IMR-90 (cell line): ENCODE measurements around the gene CDK17. TPM values are rescaled to one million over a fixed set of nuclear protein-coding genes. Genes with fewer than 3 reads are reported as not detected.

Source experiments
- ATAC-seq: fragments of 200-7000 bp; cut with Tn5 transposase; 2 replicates; pipeline ENCODE4 v1.9.1; 2020; ENCODE audit warnings: low read depth, mild to moderate bottlenecking, moderate library complexity
- BruUV-seq: library from RNA; stranded (reverse); fragments of 400-500 nt; replicated peaks from 2 replicates; lab custom pipeline; 2021; lab: Mats Ljungman, UMichigan
- CTCF ChIA-PET: fragments of 300-600 bp; formaldehyde crosslinking; extraction: SDS; loops from one replicate; lab custom pipeline; 2021; ENCODE audit warnings: antibody characterized with exemption; lab: Yijun Ruan, JAX
- POLR2A ChIA-PET: fragments of 300-600 bp; sonication (Branson Sonifier 250); formaldehyde crosslinking; loops from one replicate; lab custom pipeline; 2022; ENCODE audit warnings: antibody characterized with exemption; ENCODE audit not compliant: unreplicated experiment; lab: Charles Lee
- DNase-seq: peaks from one replicate; pipeline ENCODE4 v3.0.0; 2013
- H2AFZ ChIP-seq: replicated peaks from 2 replicates; pipeline ENCODE3; 2013; ENCODE audit warnings: low read length, mild to moderate bottlenecking; ENCODE audit not compliant: poor library complexity
- H2AK5ac ChIP-seq: 2 replicates; pipeline ENCODE4 v1.6.1; 2013; ENCODE audit warnings: low read depth, low read length, inconsistent platforms
- H2AK9ac ChIP-seq: replicated peaks from 2 replicates; pipeline ENCODE3; 2013; ENCODE audit warnings: mild to moderate bottlenecking, low read depth, low read length, moderate library complexity; ENCODE audit not compliant: poor library complexity
- H2BK120ac ChIP-seq: 2 replicates; pipeline ENCODE4 v1.6.1; 2013; ENCODE audit warnings: low read depth, low read length, inconsistent platforms
- H2BK15ac ChIP-seq: 3 replicates; pipeline ENCODE4 v1.6.1; 2013; ENCODE audit warnings: low read depth, low read length, inconsistent platforms
- H2BK20ac ChIP-seq: 2 replicates; pipeline ENCODE4 v1.6.1; 2013; ENCODE audit warnings: low read depth, mild to moderate bottlenecking, inconsistent platforms, low read length, moderate library complexity
- H2BK5ac ChIP-seq: 2 replicates; pipeline ENCODE4 v1.6.1; 2013; ENCODE audit warnings: mild to moderate bottlenecking, low read depth, low read length, inconsistent platforms; ENCODE audit not compliant: poor library complexity, severe bottlenecking
- H3K14ac ChIP-seq: replicated peaks from 2 replicates; pipeline ENCODE4 v1.6.1; 2013; ENCODE audit warnings: low read depth, low read length, inconsistent platforms
- H3K18ac ChIP-seq: 2 replicates; pipeline ENCODE4 v1.6.1; 2013; ENCODE audit warnings: low read depth, low read length, control low read depth
- H3K23ac ChIP-seq: 2 replicates; pipeline ENCODE4 v1.6.1; 2013; ENCODE audit warnings: low read depth, low read length, inconsistent platforms
- H3K27ac ChIP-seq: 2 replicates; pipeline ENCODE4 v1.5.1; 2013; ENCODE audit warnings: mild to moderate bottlenecking, control low read depth, low read length; ENCODE audit not compliant: insufficient read depth
- H3K27me3 ChIP-seq: 2 replicates; pipeline ENCODE4 v1.6.1; 2013; ENCODE audit warnings: low read length; ENCODE audit not compliant: control insufficient read depth, insufficient read depth
- H3K36me3 ChIP-seq: 2 replicates; pipeline ENCODE4 v1.6.1; 2013; ENCODE audit warnings: low read length, mixed read lengths; ENCODE audit not compliant: control insufficient read depth, insufficient read depth
- H3K4ac ChIP-seq: 2 replicates; pipeline ENCODE4 v1.6.1; 2013; ENCODE audit warnings: low read depth, low read length, inconsistent platforms
- H3K4me1 ChIP-seq: 2 replicates; pipeline ENCODE4 v1.6.1; 2013; ENCODE audit warnings: low read length, mixed read lengths; ENCODE audit not compliant: control insufficient read depth, insufficient read depth
- H3K4me2 ChIP-seq: 2 replicates; pipeline ENCODE4 v1.6.1; 2013; ENCODE audit warnings: low read depth, mild to moderate bottlenecking, control low read depth, low read length, moderate library complexity
- H3K4me3 ChIP-seq: 2 replicates; pipeline ENCODE4 v1.5.1; 2013; ENCODE audit warnings: low read depth, mild to moderate bottlenecking, control low read depth, low read length, moderate library complexity; ENCODE audit not compliant: insufficient read depth
- H3K56ac ChIP-seq: 2 replicates; pipeline ENCODE4 v1.6.1; 2013; ENCODE audit warnings: low read length, inconsistent platforms; ENCODE audit not compliant: insufficient read depth; ENCODE audit errors: extremely low read depth
- H3K79me1 ChIP-seq, 2 experiments: 2 replicates each; pipeline ENCODE4 v1.6.1; 2013; ENCODE audit warnings: low read length in 2 of 2, inconsistent platforms in 1 of 2, low read depth in 1 of 2
- H3K9ac ChIP-seq: 2 replicates; pipeline ENCODE4 v1.6.1; 2013; ENCODE audit warnings: low read depth, low read length, control low read depth
- H3K9me1 ChIP-seq: 2 replicates; pipeline ENCODE4 v1.6.1; 2013; ENCODE audit warnings: low read length, inconsistent platforms; ENCODE audit not compliant: insufficient read depth
- H3K9me3 ChIP-seq: 2 replicates; pipeline ENCODE4 v1.6.1; 2013; ENCODE audit warnings: low read length; ENCODE audit not compliant: control insufficient read depth, insufficient read depth
- H4K20me1 ChIP-seq: 2 replicates; pipeline ENCODE4 v1.6.1; 2013; ENCODE audit warnings: low read length, inconsistent platforms; ENCODE audit not compliant: insufficient read depth
- H4K5ac ChIP-seq: 2 replicates; pipeline ENCODE4 v1.6.1; 2013; ENCODE audit warnings: mild to moderate bottlenecking, low read depth, low read length, control low read depth
- H4K8ac ChIP-seq, 2 experiments: 2 replicates each; pipeline ENCODE4 v1.6.1; 2013; ENCODE audit warnings: low read depth in 2 of 2, low read length in 2 of 2, control low read depth in 1 of 2, inconsistent platforms in 1 of 2
- H4K91ac ChIP-seq: 2 replicates; pipeline ENCODE4 v1.6.1; 2013; ENCODE audit warnings: low read depth, low read length, inconsistent platforms; ENCODE audit not compliant: insufficient read depth
- BHLHE40 ChIP-seq: fragments of 150-350 bp; IDR thresholded peaks from 2 replicates; pipeline ENCODE4 v1.6.1; 2016; ENCODE audit warnings: mild to moderate bottlenecking, low read depth, low read length
- CEBPB ChIP-seq: IDR thresholded peaks from 2 replicates; pipeline ENCODE4 v1.6.1; 2012; ENCODE audit warnings: low read depth, low read length, improper control_type of control experiment
- CHD1 ChIP-seq: IDR thresholded peaks from 2 replicates; pipeline ENCODE4 v1.6.1; 2012; ENCODE audit warnings: low read depth, low read length, improper control_type of control experiment
- FOS ChIP-seq: fragments of 150-350 bp; IDR thresholded peaks from 2 replicates; pipeline ENCODE4 v1.6.1; 2016; ENCODE audit warnings: low read depth, low read length
- MAFK ChIP-seq: IDR thresholded peaks from 2 replicates; pipeline ENCODE4 v1.6.1; 2012; ENCODE audit warnings: low read depth, low read length, improper control_type of control experiment
- MAZ ChIP-seq: IDR thresholded peaks from 2 replicates; pipeline ENCODE4 v1.6.1; 2012; ENCODE audit warnings: low read depth, mild to moderate bottlenecking, low read length, improper control_type of control experiment, moderate library complexity, borderline replicate concordance
- NFE2L2 ChIP-seq: fragments of 150-350 bp; IDR thresholded peaks from 2 replicates; pipeline ENCODE4 v1.6.1; 2016; ENCODE audit warnings: low read depth, mild to moderate bottlenecking, low read length
- RAD21 ChIP-seq: IDR thresholded peaks from 2 replicates; pipeline ENCODE4 v1.6.1; 2012; ENCODE audit warnings: low read length, improper control_type of control experiment
- RCOR1 ChIP-seq: IDR thresholded peaks from 2 replicates; pipeline ENCODE4 v1.6.1; 2012; ENCODE audit warnings: mild to moderate bottlenecking, low read length, improper control_type of control experiment; ENCODE audit not compliant: insufficient replicate concordance
- RFX5 ChIP-seq: IDR thresholded peaks from 2 replicates; pipeline ENCODE4 v1.8.0; 2012; ENCODE audit warnings: low read depth, mild to moderate bottlenecking, low read length, moderate library complexity
- SMC3 ChIP-seq: fragments of 150-350 bp; IDR thresholded peaks from 2 replicates; pipeline ENCODE4 v1.6.1; 2016; ENCODE audit warnings: low read depth, mild to moderate bottlenecking, antibody characterized with exemption, low read length, moderate library complexity
- WGBS, 2 experiments: methylation state at CpG; one replicate each; pipeline versions ENCODE4 v1.1.5 to v1.1.7; 2013; ENCODE audit warnings: missing lambda C conversion rate in 2 of 2; ENCODE audit not compliant: insufficient read length in 1 of 2; ENCODE audit errors: extremely low coverage in 2 of 2; 5-methylcytosine and 5-hydroxymethylcytosine counted together
- dilution Hi-C: fragments of 300-500 bp; cut with HindIII; formaldehyde crosslinking; loops from one replicate; pipeline ENCODE4 v1.14.3; 2018; ENCODE audit warnings: low sequenced_read_pairs; ENCODE audit not compliant: unreplicated experiment
- in situ Hi-C: fragments of 300-500 bp; cut with MboI; formaldehyde crosslinking; loops from 3 replicates; pipeline ENCODE4 v1.14.3; 2019; ENCODE audit warnings: low sequenced_read_pairs, inconsistent platforms, mixed read lengths
- intact Hi-C: fragments of 100-400 bp; cut with micrococcal nuclease; formaldehyde crosslinking; loops from 2 replicates; pipeline ENCODE4 v1.10.0; 2022
- polyA plus RNA-seq, 3 experiments: library from polyadenylated mRNA; depleted of rRNA; stranded (reverse); fragments of >200 nt; gene quantifications; 2 replicates each; pipeline ENCODE4 v1.2.3, GENCODE V29; 2012; ENCODE audit warnings: low replicate concordance in 1 of 3
- total RNA-seq: library from RNA; depleted of rRNA; stranded (reverse); fragments of >200 nt; gene quantifications from 2 replicates; pipeline ENCODE4 v1.2.3, GENCODE V29; 2012
- TF ChIP-seq, protein P1 (sequence below): fragments of 150-350 bp; IDR thresholded peaks from 2 replicates; pipeline ENCODE4 v1.6.1; 2017; ENCODE audit warnings: mild to moderate bottlenecking, antibody characterized with exemption, low read length, low read depth
- TF ChIP-seq, protein P2 (sequence below): conservative IDR thresholded peaks from 2 replicates; pipeline ENCODE4 v1.5.1; 2012; ENCODE audit warnings: mild to moderate bottlenecking, low read depth, low read length, improper control_type of control experiment

Gene CDK17
- total and polyA plus RNA-seq, 2 of the 4 experiments (the other 2 are of a cell fraction) = 14.5 to 50.2 TPM

DNA sequence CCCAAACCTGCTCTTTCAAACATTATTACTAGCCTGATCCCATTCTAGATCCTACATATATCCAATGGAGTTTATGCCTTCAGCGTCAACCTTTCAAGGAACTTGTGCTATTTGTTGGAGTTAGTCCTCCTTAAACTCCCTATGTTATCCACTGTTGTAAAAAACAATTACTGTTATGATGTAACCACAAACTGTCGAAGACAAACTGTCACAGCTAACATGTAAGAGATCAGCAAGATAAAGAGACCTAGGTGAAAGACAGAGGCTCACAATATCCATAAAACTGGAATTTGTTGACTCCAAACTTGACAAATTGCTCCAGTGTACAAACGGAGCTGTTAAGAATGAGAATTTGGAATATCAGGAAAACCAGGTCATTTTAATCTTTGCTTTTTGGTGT lies 70.7 kb downstream of the CDK17 start:
- in situ Hi-C loops = no loop called here
- POLR2A ChIA-PET = no interaction called here
- Histone ChIP-seq H3K79me1 (peaks cover 52% of the 10 kb centered on the region in 2 experiments), H3K4me3 (no peak overlapping the region), H4K8ac (no peak overlapping the region), H3K4me2 (no peak overlapping the region), H2AFZ (no peak overlapping the region), H3K27me3 (no peaks in the 10 kb centered on the region), H3K36me3 (peaks cover 10% of the 10 kb centered on the region), H4K20me1 (peaks cover 24% of the 10 kb centered on the region), H2BK20ac (no peak overlapping the region), H3K4ac (no peak overlapping the region), H3K14ac (no peak overlapping the region), H3K18ac (no peak overlapping the region), H3K27ac (no peak overlapping the region), H2BK5ac (no peak overlapping the region), H3K56ac (no peak overlapping the region), H2AK9ac (no peak overlapping the region), H4K5ac (no peak overlapping the region), H2BK120ac (no peak overlapping the region), H3K4me1 (no peaks in the 10 kb centered on the region), H3K9me3 (no peaks in the 10 kb centered on the region), H4K91ac (no peak overlapping the region), H3K23ac (no peak overlapping the region), H3K9ac (no peak overlapping the region), H2BK15ac (no peak overlapping the region), H2AK5ac (no peak overlapping the region), H3K9me1 (peaks cover 9% of the 10 kb centered on the region; the same call in 1 of the 2 replicates)
- ATAC-seq (no peak), DNase-seq (no peak)
- no TSS peak for BruUV-seq
- intact Hi-C loops = no loop called here
- TF ChIP-seq NFE2L2 (no peak), RCOR1 (no peak), RFX5 (no peak), CEBPB (no peak), BHLHE40 (no peak), FOS (no peak), MAFK (no peak), CHD1 (no peak), RAD21 (no peak), SMC3 (no peak), MAZ (no peak)
- TF ChIP-seq, protein P1, sequence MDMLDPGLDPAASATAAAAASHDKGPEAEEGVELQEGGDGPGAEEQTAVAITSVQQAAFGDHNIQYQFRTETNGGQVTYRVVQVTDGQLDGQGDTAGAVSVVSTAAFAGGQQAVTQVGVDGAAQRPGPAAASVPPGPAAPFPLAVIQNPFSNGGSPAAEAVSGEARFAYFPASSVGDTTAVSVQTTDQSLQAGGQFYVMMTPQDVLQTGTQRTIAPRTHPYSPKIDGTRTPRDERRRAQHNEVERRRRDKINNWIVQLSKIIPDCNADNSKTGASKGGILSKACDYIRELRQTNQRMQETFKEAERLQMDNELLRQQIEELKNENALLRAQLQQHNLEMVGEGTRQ = no peak
- TF ChIP-seq, protein P2, sequence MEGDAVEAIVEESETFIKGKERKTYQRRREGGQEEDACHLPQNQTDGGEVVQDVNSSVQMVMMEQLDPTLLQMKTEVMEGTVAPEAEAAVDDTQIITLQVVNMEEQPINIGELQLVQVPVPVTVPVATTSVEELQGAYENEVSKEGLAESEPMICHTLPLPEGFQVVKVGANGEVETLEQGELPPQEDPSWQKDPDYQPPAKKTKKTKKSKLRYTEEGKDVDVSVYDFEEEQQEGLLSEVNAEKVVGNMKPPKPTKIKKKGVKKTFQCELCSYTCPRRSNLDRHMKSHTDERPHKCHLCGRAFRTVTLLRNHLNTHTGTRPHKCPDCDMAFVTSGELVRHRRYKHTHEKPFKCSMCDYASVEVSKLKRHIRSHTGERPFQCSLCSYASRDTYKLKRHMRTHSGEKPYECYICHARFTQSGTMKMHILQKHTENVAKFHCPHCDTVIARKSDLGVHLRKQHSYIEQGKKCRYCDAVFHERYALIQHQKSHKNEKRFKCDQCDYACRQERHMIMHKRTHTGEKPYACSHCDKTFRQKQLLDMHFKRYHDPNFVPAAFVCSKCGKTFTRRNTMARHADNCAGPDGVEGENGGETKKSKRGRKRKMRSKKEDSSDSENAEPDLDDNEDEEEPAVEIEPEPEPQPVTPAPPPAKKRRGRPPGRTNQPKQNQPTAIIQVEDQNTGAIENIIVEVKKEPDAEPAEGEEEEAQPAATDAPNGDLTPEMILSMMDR = no peak
- no CpG with 5 or more reads among the region's 3 CpGs for WGBS, 2 experiments
- CTCF ChIA-PET = no interaction called here
- dilution Hi-C loops = no loop called here
